GM23338 (cell line): Measurements from ENCODE around the gene TAGAP.

Source experiments
- EZH2phosphoT487 ChIP-seq: fragments of 200-600 bp; sonication (generic); IDR thresholded peaks from one replicate; pipeline ENCODE4 v1.8.1; 2018; ENCODE audit warnings: antibody characterized with exemption; ENCODE audit not compliant: unreplicated experiment
- JUNB ChIP-seq: IDR thresholded peaks from one replicate; pipeline ENCODE4 v1.6.1; 2016; ENCODE audit warnings: antibody characterized with exemption; ENCODE audit not compliant: unreplicated experiment
- POLR2AphosphoS5 ChIP-seq: IDR thresholded peaks from 2 replicates; pipeline ENCODE4 v1.6.1; 2016; ENCODE audit warnings: antibody characterized with exemption, low read depth
- TF ChIP-seq, protein P1 (sequence below), 2 experiments: fragments of 200-600 bp in 1 of 2; sonication (generic) in 1 of 2; conservative IDR thresholded peaks; 2 replicates each; pipeline versions ENCODE4 v1.5.1 to v1.6.1; 2016 to 2017; ENCODE audit warnings: antibody characterized with exemption in 2 of 2, low read depth in 2 of 2, mild to moderate bottlenecking in 2 of 2, moderate library complexity in 1 of 2

DNA sequence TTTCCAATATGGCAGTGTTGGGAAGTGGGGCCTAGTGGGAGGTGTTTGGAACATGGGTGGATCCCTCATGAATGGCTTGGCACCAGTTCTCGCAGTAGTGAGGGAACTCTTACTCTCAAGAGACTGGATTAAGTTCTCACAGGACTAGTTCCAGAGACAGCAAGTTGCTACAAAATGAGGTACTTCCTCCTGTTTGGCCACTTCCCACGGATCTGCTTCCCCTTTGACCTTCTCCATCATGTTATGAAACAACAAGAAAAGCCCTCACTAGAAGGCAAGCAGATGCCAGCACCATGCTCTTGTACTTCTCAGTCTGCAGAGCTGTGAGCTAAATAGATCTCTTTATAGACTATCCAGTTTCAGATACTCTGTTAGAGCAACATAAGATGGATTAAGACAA, 47.9 kb downstream of the TAGAP start:
- TF ChIP-seq POLR2AphosphoS5 (no peak), EZH2phosphoT487 (no peak), JUNB (no peak)
- TF ChIP-seq, protein P1, sequence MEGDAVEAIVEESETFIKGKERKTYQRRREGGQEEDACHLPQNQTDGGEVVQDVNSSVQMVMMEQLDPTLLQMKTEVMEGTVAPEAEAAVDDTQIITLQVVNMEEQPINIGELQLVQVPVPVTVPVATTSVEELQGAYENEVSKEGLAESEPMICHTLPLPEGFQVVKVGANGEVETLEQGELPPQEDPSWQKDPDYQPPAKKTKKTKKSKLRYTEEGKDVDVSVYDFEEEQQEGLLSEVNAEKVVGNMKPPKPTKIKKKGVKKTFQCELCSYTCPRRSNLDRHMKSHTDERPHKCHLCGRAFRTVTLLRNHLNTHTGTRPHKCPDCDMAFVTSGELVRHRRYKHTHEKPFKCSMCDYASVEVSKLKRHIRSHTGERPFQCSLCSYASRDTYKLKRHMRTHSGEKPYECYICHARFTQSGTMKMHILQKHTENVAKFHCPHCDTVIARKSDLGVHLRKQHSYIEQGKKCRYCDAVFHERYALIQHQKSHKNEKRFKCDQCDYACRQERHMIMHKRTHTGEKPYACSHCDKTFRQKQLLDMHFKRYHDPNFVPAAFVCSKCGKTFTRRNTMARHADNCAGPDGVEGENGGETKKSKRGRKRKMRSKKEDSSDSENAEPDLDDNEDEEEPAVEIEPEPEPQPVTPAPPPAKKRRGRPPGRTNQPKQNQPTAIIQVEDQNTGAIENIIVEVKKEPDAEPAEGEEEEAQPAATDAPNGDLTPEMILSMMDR (conservative IDR thresholded peaks at IDR 0.05; ENCODE audit: low read depth in 2 of 2): no peak
